ENCODE results near the gene RBM45. TPM values are rescaled to one million over a fixed set of nuclear protein-coding genes. Genes with fewer than 3 reads are reported as not detected.
"Not testable (repeated sequence)": the region's sequence is repeated elsewhere in the genome, so short reads cannot be mapped to it uniquely, and the experiment has no call there.

The RBM45 gene
- polyA plus RNA-seq, 2 of the 4 experiments (the other 2 are of a cell fraction): 15.2 to 20.9 TPM

GRCh38 chr2:178152542-178152941, 40.3 kb downstream of the RBM45 start:
- TF ChIP-seq HES2 (IDR thresholded peaks at IDR 0.05) (no peak), HOXB5 (CRISPR knock-in tag; IDR thresholded peaks at IDR 0.05) (no peak), ELK1 (IDR thresholded peaks at IDR 0.05; ENCODE audit: low read depth, low read length) (no peak), BCL3 (IDR thresholded peaks at IDR 0.05) (no peak), CTCF (IDR thresholded peaks at IDR 0.05) (no peak), BHLHE40 (IDR thresholded peaks at IDR 0.05; ENCODE audit: low read depth, low read length) (no peak), EHF (CRISPR knock-in tag; IDR thresholded peaks at IDR 0.05) (no peak), ESRRA (IDR thresholded peaks at IDR 0.05; ENCODE audit: borderline replicate concordance, low read length) (no peak), HOXA7 (CRISPR knock-in tag; IDR thresholded peaks at IDR 0.05) (no peak), ZC3H11A (IDR thresholded peaks at IDR 0.05) (no peak), CHD4 (IDR thresholded peaks at IDR 0.05; ENCODE audit: borderline replicate concordance) (no peak)
- TF ChIP-seq, protein P1, sequence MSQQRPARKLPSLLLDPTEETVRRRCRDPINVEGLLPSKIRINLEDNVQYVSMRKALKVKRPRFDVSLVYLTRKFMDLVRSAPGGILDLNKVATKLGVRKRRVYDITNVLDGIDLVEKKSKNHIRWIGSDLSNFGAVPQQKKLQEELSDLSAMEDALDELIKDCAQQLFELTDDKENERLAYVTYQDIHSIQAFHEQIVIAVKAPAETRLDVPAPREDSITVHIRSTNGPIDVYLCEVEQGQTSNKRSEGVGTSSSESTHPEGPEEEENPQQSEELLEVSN (IDR thresholded peaks at IDR 0.05; ENCODE audit: borderline replicate concordance, low read depth): no peak
- FAIRE-seq (no peak), ATAC-seq (no peak), DNase-seq (ENCODE audit: low read depth in 1 of 2, low spot score in 1 of 2) (no peak)
- 47% methylated on average over 4 of the region's 4 CpGs for WGBS (ENCODE audit: missing lambda C conversion rate)
- no peak overlapping the region for H3K4me3 ChIP-seq
- ChIA-PET CTCF (interaction anchor here (1.9 kb wide), 1 partner anchor 20 kb away, joined by 5 read pairs; no protein-coding TSS in a partner anchor), POLR2A (no interaction called here)
- peaks cover 5% of the 10 kb centered on the region; the same call in 1 of the 3 replicates for H3K4me1 ChIP-seq
- H3K27ac ChIP-seq: no peak overlapping the region
- no peak overlapping the region; the same call in 2 of the 3 replicates for H3K4me2 ChIP-seq
- H3K9me3 ChIP-seq: no peaks in the 10 kb centered on the region

- FAIRE-seq: no peak
- no peak for DNase-seq (ENCODE audit: low read depth in 1 of 2, low spot score in 1 of 2)
- Histone ChIP-seq H3K9me3 (no peaks in the 10 kb centered on the region), H3K4me2 (no peak overlapping the region), H3K4me1 (peaks cover 5% of the 10 kb centered on the region; the same call in 1 of the 3 replicates), H3K4me3 (no peak overlapping the region), H3K27ac (no peak overlapping the region)
- no peak for ATAC-seq
- no peak for TF ChIP-seq ZSCAN20 (CRISPR knock-in tag; IDR thresholded peaks at IDR 0.05)
- TF ChIP-seq BHLHE40 (IDR thresholded peaks at IDR 0.05; ENCODE audit: low read depth, low read length): no peak
- TF ChIP-seq POLR2A (IDR thresholded peaks at IDR 0.05; ENCODE audit: low read length): no peak
- TF ChIP-seq MYC (IDR thresholded peaks at IDR 0.05; ENCODE audit: borderline replicate concordance, low read length): no peak
- TF ChIP-seq RAD21 (conservative IDR thresholded peaks at IDR 0.05 in 1 of 2, IDR thresholded peaks at IDR 0.05 in 1 of 2): no peak
- TF ChIP-seq SREBF2 (IDR thresholded peaks at IDR 0.05): no peak
- no peak for TF ChIP-seq HOXB5 (CRISPR knock-in tag; IDR thresholded peaks at IDR 0.05)
- TF ChIP-seq CBX2 (IDR thresholded peaks at IDR 0.05; ENCODE audit: borderline replicate concordance, low read depth): no peak
- 12% methylated on average over 1 of the region's 1 CpG for WGBS (ENCODE audit: missing lambda C conversion rate)
- ChIA-PET CTCF (interaction anchor here (1.9 kb wide), 1 partner anchor 21 kb away, joined by 5 read pairs; no protein-coding TSS in a partner anchor), POLR2A (no interaction called here)
Measured at GRCh38 chr2:178152977-178153376, 40.7 kb downstream of the RBM45 start.

DNA sequence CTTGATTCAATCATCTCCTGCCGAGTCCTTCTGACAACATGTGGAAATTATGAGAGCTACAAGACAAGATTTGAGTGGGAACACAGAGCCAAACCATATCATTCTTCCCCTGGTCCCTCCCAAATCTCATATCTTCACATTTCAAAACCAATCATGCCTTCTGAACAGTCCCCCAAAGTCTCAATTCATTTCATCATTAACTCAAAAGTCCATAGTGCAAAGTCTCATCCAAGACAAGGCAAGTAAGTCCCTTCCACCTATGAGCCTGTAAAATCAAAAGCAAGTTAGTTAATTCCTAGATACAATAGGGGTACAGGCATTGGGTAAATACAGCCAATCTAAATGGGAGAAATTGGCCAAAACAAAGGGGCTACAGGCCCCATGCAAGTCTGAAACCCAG, 41.6 kb downstream of the RBM45 start:
- DNase-seq (ENCODE audit: low read depth in 1 of 2, low spot score in 1 of 2); H3K4me3 ChIP-seq; H3K4me1 ChIP-seq; POLR2A ChIA-PET; H3K27ac ChIP-seq; H3K9me3 ChIP-seq; FAIRE-seq; ATAC-seq; H3K4me2 ChIP-seq: not testable (repeated sequence)
- WGBS (ENCODE audit: missing lambda C conversion rate): 20% methylated on average over 1 of the region's 1 CpG
- CTCF ChIA-PET: interaction anchor here (1.2 to 1.9 kb wide), 3 partner anchors 14 to 88 kb away, joined by 3 to 5 read pairs (median 3); no protein-coding TSS in a partner anchor
